Effector memory CD4-positive, alpha-beta T cell (primary cell): ENCODE data around the gene TUFM.
A peak's percentile ranks its signal among the peaks of the same experiment; 100 is the strongest.
"Not testable (repeated sequence)": the region's sequence is repeated elsewhere in the genome, so short reads cannot be mapped to it uniquely, and the experiment has no call there.

ENCODE experiments used
- DNase-seq, 3 donors: peaks; one replicate each; pipeline ENCODE4 v3.0.0-alpha.2; 2020
- H3K27ac ChIP-seq: 2 replicates; pipeline ENCODE4 v1.7.0; 2013; ENCODE audit warnings: mild to moderate bottlenecking, low read length, moderate library complexity; ENCODE audit not compliant: insufficient read depth, poor library complexity, severe bottlenecking
- H3K27me3 ChIP-seq: replicated peaks from 2 replicates; pipeline ENCODE4 v1.7.0; 2013; ENCODE audit warnings: mild to moderate bottlenecking, low read length; ENCODE audit not compliant: insufficient read depth, control insufficient read depth, poor library complexity, severe bottlenecking
- H3K36me3 ChIP-seq: 2 replicates; pipeline ENCODE4 v1.7.0; 2013; ENCODE audit warnings: mild to moderate bottlenecking, low read length, moderate library complexity; ENCODE audit not compliant: control insufficient read depth, insufficient read depth
- H3K4me1 ChIP-seq: 2 replicates; pipeline ENCODE4 v1.7.0; 2013; ENCODE audit warnings: low read length, mild to moderate bottlenecking; ENCODE audit not compliant: control insufficient read depth, insufficient read depth, poor library complexity, severe bottlenecking
- H3K4me3 ChIP-seq: 2 replicates; pipeline ENCODE4 v1.7.0; 2013; ENCODE audit warnings: low read length, low read depth, mild to moderate bottlenecking; ENCODE audit not compliant: insufficient read depth, poor library complexity, severe bottlenecking
- H3K9me3 ChIP-seq: 2 replicates; pipeline ENCODE4 v1.7.0; 2013; ENCODE audit warnings: mild to moderate bottlenecking, low read length, moderate library complexity; ENCODE audit not compliant: control insufficient read depth

Gene TUFM

GRCh38 chr16:28875134-28876018, 29.2 kb upstream of the TUFM start:
- Histone ChIP-seq H3K27me3 (no peaks in the 10 kb centered on the region), H3K27ac (no peak overlapping the region), H3K4me1 (peaks cover 10% of the 10 kb centered on the region), H3K36me3 (peaks cover 15% of the 10 kb centered on the region), H3K9me3 (no peaks in the 10 kb centered on the region), H3K4me3 (no peak overlapping the region)
- no peak for DNase-seq

- DNase-seq, result no peak
- Histone ChIP-seq H3K4me3 (no peak overlapping the region), H3K27ac (no peak overlapping the region), H3K27me3 (no peaks in the 10 kb centered on the region), H3K9me3 (no peaks in the 10 kb centered on the region), H3K4me1 (peaks cover 5% of the 10 kb centered on the region), H3K36me3 (peaks cover 24% of the 10 kb centered on the region)
Observed at GRCh38 chr16:28874406-28874805, 28.3 kb upstream of the TUFM start.

DNA sequence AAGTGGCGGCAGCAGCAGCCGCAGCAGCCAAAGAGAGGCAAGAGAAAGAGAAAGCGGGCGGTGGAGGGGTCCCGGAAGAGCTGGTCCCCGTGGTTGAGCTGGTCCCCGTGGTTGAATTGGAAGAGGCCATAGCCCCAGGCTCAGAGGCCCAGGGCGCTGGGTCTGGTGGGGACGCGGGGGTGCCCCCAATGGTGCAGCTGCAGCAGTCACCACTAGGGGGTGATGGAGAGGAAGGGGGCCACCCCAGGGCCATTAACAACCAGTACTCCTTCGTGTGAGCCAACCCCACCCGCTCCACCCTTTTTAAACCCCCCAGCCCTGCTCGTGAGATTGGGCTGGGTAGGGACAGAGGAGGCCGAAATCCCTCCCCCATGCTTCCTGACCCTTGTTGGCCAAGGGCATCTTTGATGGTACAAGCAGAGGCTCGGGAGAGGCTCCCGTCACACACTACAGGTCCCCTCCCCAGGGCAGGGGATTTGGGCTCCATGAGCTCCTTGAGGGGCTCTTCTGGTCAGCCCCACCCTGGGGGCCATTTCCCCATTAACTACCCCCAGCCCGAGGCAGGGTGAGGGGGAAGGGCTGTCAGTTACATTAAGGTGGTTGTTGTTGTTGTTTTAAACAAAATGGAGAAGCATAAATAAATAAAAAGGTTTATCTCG, 27.5 kb upstream of the TUFM start:
- DNase-seq, result peak; percentile 35 to 38 (median 38)
- Histone ChIP-seq H3K4me1 (no peaks in the 10 kb centered on the region), H3K4me3 (no peak overlapping the region), H3K27me3 (no peaks in the 10 kb centered on the region), H3K9me3 (no peaks in the 10 kb centered on the region), H3K36me3 (peaks cover 31% of the 10 kb centered on the region), H3K27ac (no peak overlapping the region)

DNA sequence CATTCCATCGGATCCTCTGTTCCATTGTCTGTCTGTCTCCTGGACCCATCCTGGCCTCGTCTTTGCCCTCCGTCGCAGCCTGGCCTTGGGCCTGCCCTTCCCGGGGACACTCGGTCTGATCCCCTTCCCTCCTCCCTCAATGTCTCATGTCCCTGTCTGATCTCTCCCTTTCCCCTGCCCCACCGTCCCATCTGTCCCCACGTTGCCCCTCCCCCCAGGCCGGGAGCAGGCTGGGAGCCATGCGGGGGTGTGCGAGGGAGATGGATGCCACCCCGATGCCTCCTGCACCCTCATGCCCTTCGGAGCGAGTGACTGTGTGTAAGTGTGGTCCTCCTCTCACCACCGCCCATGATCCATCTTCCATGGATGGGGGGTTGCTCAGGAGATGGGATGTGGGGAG, 26.8 kb upstream of the TUFM start:
- Histone ChIP-seq H3K27ac (no peak overlapping the region), H3K27me3 (no peaks in the 10 kb centered on the region), H3K9me3 (no peaks in the 10 kb centered on the region), H3K36me3 (peaks cover 34% of the 10 kb centered on the region), H3K4me1 (no peaks in the 10 kb centered on the region), H3K4me3 (no peak overlapping the region)
- no peak for DNase-seq

DNA sequence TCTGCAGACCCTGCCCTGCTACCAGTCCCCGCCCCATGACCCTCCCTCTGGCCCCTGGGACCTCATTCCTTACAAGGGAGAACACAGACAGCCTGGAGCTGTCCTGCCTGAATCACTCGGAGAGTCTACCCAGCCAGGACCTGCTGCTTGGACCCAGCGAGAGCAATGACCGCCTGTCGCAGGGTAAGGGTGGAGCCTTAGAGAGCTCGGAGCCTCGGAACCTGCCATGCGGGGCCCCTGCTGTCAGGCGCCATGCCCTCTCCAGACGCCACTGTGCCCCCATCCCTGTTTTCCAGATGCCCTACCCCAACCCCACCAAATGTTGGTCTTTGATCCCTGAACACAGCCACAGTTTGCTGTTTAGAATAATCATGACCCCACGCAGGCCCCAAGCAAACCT, 23.1 kb upstream of the TUFM start:
- Histone ChIP-seq H3K27me3 (no peaks in the 10 kb centered on the region), H3K4me3 (no peak overlapping the region), H3K9me3 (no peaks in the 10 kb centered on the region), H3K4me1 (peaks cover 4% of the 10 kb centered on the region), H3K27ac (no peak overlapping the region), H3K36me3 (peaks cover 46% of the 10 kb centered on the region)
- no peak for DNase-seq

- H3K4me1 ChIP-seq, H3K27ac ChIP-seq, H3K4me3 ChIP-seq, H3K27me3 ChIP-seq, H3K9me3 ChIP-seq, DNase-seq: not testable (repeated sequence)
- H3K36me3 ChIP-seq, result peaks cover 40% of the 10 kb centered on the region
Observed at GRCh38 chr16:28867646-28868045, 21.5 kb upstream of the TUFM start.

DNA sequence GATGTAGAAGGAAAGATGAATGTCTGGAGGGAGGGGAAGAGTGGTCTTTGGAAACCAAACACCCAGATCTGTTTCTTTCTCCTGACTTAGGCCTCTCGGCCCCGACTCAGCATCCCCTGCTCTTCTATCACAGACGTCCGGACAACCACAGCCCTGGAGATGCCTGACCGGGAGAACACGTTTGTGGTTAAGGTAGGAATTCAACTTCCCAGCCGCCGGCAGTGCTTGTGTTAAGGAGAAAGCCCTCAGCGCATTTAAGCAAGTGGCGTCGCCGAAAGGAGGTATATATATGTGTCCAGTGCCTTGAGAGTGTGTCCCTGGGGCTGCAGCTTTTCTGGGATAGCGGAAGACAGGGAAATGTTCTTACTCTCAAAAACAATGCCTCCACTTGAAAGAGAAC, 21.1 kb upstream of the TUFM start:
- no peak for DNase-seq
- Histone ChIP-seq H3K27me3 (no peaks in the 10 kb centered on the region), H3K9me3 (no peaks in the 10 kb centered on the region), H3K4me3 (no peak overlapping the region), H3K4me1 (peaks cover 9% of the 10 kb centered on the region), H3K36me3 (peaks cover 40% of the 10 kb centered on the region), H3K27ac (no peak overlapping the region)

DNA sequence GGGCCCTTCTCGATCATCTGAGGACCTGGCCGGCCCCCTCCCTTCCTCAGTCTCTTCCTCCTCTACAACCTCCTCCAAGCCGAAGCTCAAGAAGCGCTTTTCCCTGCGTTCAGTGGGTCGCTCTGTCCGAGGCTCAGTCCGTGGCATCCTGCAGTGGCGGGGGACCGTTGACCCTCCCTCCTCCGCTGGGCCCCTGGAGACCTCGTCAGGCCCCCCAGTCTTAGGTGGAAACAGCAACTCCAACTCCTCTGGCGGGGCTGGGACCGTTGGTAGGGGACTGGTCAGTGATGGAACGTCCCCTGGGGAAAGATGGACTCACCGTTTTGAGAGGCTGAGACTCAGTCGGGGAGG, 20.3 kb upstream of the TUFM start:
- Histone ChIP-seq H3K36me3 (peaks cover 40% of the 10 kb centered on the region), H3K9me3 (no peaks in the 10 kb centered on the region), H3K4me3 (no peak overlapping the region), H3K4me1 (peaks cover 9% of the 10 kb centered on the region), H3K27ac (no peak overlapping the region), H3K27me3 (no peaks in the 10 kb centered on the region)
- no peak for DNase-seq

DNA sequence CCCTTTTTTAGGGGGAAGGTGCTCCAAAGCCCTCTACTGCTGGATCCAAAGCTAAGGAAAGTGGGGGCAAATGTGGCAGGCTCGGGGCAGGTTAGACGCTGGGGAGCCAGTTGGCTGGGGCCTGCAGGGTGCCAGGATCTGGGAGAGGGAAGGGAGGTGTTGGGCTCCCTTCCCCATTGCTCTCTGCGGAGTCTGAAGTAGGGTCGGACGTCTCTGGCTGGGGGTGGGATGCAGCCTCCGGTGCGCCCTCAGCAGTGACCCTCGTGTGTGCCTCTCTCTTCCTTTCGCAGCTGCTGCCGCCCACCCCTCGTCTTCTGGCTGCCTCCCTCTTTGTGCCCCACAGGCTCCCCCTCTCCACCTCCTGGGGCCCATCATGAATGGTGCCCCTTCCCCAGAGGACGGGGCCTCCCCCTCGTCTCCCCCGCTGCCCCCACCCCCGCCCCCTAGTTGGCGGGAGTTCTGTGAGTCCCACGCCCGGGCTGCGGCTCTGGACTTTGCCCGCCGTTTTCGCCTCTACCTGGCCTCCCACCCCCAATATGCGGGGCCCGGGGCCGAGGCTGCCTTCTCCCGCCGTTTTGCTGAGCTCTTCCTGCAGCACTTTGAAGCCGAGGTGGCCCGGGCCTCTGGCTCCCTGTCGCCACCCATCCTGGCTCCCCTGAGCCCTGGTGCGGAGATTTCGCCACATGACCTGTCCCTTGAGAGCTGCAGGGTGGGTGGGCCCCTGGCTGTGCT, 19.7 kb upstream of the TUFM start:
- no peak overlapping the region for H3K27ac ChIP-seq
- no peaks in the 10 kb centered on the region for H3K27me3 ChIP-seq
- no peak overlapping the region for H3K4me3 ChIP-seq
- peaks cover 36% of the 10 kb centered on the region for H3K36me3 ChIP-seq
- no peak for DNase-seq
- H3K9me3 ChIP-seq, result no peaks in the 10 kb centered on the region
- peaks cover 9% of the 10 kb centered on the region for H3K4me1 ChIP-seq
